NK-92 (cell line): ENCODE data around the gene MGST1.
"Not testable (repeated sequence)": the region's sequence is repeated elsewhere in the genome, so short reads cannot be mapped to it uniquely, and the experiment has no call there.

Source experiments
- DNase-seq: peaks from one replicate; lab custom pipeline; 2025; ENCODE audit not compliant: unreplicated experiment; lab: John Stamatoyannopoulos, UW

MGST1 gene

GRCh38 chr12:16350682-16351081 is 3.2 kb downstream of the MGST1 start:
- no peak for DNase-seq

- no peak for DNase-seq
These were observed 5.0 kb downstream of the MGST1 start for GRCh38 chr12:16352481-16352880.

GRCh38 chr12:16358878-16359277 is 11.4 kb downstream of the MGST1 start:
- no peak for DNase-seq

GRCh38 chr12:16359512-16360491 is 12.4 kb downstream of the MGST1 start:
- DNase-seq = no peak

- DNase-seq = no peak
These were observed 13.8 kb downstream of the MGST1 start for GRCh38 chr12:16361142-16361783.

- DNase-seq = no peak
These were observed 15.1 kb downstream of the MGST1 start for GRCh38 chr12:16362550-16362949.

GRCh38 chr12:16369156-16369555 is 21.7 kb downstream of the MGST1 start:
- no peak for DNase-seq

- no peak for DNase-seq
These were observed 22.7 kb downstream of the MGST1 start for GRCh38 chr12:16370096-16370495.

- not testable (repeated sequence) for DNase-seq
These were observed 35.3 kb downstream of the MGST1 start for GRCh38 chr12:16382652-16383312.

GRCh38 chr12:16384732-16385131 is 37.3 kb downstream of the MGST1 start:
- DNase-seq = no peak

GRCh38 chr12:16385782-16386646 is 38.6 kb downstream of the MGST1 start:
- DNase-seq = no peak

- no peak for DNase-seq
These were observed 40.5 kb downstream of the MGST1 start for GRCh38 chr12:16387919-16388318.

- DNase-seq = no peak
These were observed 42.1 kb downstream of the MGST1 start for GRCh38 chr12:16389594-16389993.

GRCh38 chr12:16392846-16393535 is 45.5 kb downstream of the MGST1 start:
- no peak for DNase-seq

- no peak for DNase-seq
These were observed 51.7 kb downstream of the MGST1 start for GRCh38 chr12:16399101-16399500.

- not testable (repeated sequence) for DNase-seq
These were observed 54.4 kb downstream of the MGST1 start for GRCh38 chr12:16401835-16402234.

GRCh38 chr12:16407346-16407745 is 59.9 kb downstream of the MGST1 start:
- no peak for DNase-seq
